ENCODE results near the gene AKT3. TPM values are rescaled to one million over a fixed set of nuclear protein-coding genes. Genes with fewer than 3 reads are reported as not detected.

The AKT3 gene
- polyA plus RNA-seq, 6 donors from 2014 or later = 2.8 to 6.4 (median 3.5) TPM; not detected in 1

DNA sequence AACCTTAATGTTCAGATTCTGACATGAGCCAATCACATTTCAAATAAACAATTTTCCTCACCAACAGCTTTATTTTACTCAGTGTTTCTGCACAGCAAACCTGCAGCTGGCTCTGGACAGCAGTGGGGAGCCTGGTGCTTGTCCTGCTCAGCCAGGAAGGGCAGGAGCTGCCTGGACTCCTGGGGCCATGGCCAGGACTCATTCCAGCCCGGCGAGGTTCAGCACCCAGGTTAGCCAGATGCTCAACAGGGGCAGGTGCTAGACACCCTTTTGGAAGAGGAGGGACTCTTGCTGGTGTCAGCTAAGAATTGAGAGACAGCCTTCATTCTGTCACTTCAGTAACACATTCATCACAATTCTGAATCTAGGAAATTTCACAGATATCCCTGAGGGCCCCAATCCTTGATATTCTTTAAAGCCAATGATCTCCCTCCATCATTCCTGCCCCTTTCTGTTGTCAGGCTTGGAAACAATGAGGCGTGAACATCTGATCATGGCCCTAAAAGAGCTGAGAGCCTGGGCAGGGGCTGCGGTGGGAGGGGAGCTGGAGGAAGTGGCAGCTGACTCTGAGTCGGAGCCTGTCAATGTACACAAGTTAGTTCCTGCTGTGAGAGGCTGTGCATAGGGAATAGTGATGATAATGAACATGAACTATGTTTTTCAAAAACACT, 342.9 kb downstream of the AKT3 start:
- no peaks in the 10 kb centered on the region for H3K27me3 Mint-ChIP-seq

DNA sequence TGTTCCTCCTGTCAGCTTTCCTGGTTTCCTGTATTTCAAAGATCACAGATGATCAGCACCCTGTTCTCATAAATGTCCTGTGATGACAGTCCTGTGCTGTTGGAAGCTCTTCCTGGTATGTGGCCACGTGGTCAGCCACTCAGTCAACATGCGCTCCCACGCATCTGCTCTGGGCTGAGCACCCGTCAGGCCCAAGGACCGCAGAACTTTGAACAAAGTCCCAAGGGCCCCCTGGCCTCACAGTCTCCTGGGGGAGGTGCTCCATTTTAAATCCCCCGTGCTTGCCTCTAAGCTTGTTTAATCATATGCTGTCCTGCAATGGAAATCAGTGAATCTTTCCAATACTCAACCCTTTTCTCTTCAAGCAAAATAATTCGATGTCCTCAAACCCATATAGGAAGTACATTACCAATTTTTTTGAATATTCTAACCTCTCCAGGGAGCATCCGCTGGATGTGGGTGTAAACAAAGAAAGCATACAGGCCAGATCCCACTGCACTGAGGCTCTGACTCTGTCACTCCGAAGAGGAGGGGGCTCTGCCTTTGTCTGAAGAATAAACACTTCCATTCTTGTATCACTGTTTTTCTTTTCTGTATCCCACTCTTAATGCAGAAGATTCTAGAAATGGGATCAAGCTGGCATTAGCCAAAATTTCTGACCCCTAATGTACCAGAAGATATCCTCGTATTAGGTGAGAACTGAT, 343.9 kb downstream of the AKT3 start:
- H3K4me1 Mint-ChIP-seq = peaks cover 37 to 42% (median 40%) of the 10 kb centered on the region in 3 donors
- DNase-seq (peak; percentile 30), ATAC-seq (ENCODE audit: low read depth in 2 of 2) (peak; percentile 46 to 48)

More for the DNA sequence above, 342.9 kb downstream of the AKT3 start:
- H3K4me3 Mint-ChIP-seq = peak overlapping the region; percentile 23 to 90 (median 75)
- H3K4me1 Mint-ChIP-seq = peaks cover 37 to 42% (median 40%) of the 10 kb centered on the region in 3 donors
- H3K27ac Mint-ChIP-seq = peak overlapping the region in 5 of 6 donors; percentile 33 to 90 (median 72)
- H3K9me3 Mint-ChIP-seq = no peaks in the 10 kb centered on the region
- peaks cover 9 to 12% of the 10 kb centered on the region in 2 donors for H3K36me3 Mint-ChIP-seq
- ATAC-seq (ENCODE audit: low read depth in 2 of 2) = peak; percentile 40 to 45
- peak; percentile 19 for DNase-seq

DNA sequence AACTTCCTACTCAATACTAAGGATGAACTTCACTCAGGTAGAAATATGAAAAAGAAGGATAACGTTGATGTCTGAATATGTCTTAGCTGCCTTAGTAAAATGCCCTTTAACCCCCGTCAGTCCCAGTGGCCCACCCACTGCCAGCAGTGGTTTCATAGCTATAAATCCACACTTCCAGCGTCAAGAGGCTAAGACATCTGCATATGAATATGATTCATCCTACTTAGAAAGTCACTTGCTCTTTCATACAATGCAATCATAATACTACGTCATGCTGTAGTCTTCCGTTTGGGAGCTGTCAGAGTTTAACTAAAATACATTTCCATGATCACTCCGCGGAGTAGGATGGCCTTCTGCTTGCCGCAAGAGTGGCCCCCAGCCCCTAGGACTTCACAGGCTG, 346.9 kb downstream of the AKT3 start:
- no peak overlapping the region for H3K4me3 Mint-ChIP-seq
- ATAC-seq (ENCODE audit: low read depth in 2 of 2) (no peak), DNase-seq (no peak)
- H3K27ac Mint-ChIP-seq = peak overlapping the region in 2 of 6 donors; percentile 44 to 57
- H3K27me3 Mint-ChIP-seq = no peaks in the 10 kb centered on the region
- H3K4me1 Mint-ChIP-seq = peaks cover 25 to 31% (median 29%) of the 10 kb centered on the region in 3 donors
- no peaks in the 10 kb centered on the region for H3K9me3 Mint-ChIP-seq
- H3K36me3 Mint-ChIP-seq = peaks cover 0 to 12% of the 10 kb centered on the region in 2 donors

More for the DNA sequence above, 343.9 kb downstream of the AKT3 start:
- H3K9me3 Mint-ChIP-seq = no peaks in the 10 kb centered on the region
- peaks cover 9 to 12% of the 10 kb centered on the region in 2 donors for H3K36me3 Mint-ChIP-seq
- H3K27me3 Mint-ChIP-seq = no peaks in the 10 kb centered on the region
- peak overlapping the region in 7 of 8 donors; percentile 17 to 89 (median 73) for H3K4me3 Mint-ChIP-seq
- peak overlapping the region; percentile 30 to 86 (median 66) for H3K27ac Mint-ChIP-seq

- H3K4me3 Mint-ChIP-seq = no peak overlapping the region
- no peaks in the 10 kb centered on the region for H3K27me3 Mint-ChIP-seq
- peak overlapping the region in 2 of 6 donors; percentile 0 to 39 for H3K27ac Mint-ChIP-seq
- H3K9me3 Mint-ChIP-seq = no peaks in the 10 kb centered on the region
- ATAC-seq (ENCODE audit: low read depth in 2 of 2) (no peak), DNase-seq (no peak)
- H3K36me3 Mint-ChIP-seq = peaks cover 0 to 13% of the 10 kb centered on the region in 2 donors
- H3K4me1 Mint-ChIP-seq = peaks cover 15 to 18% (median 18%) of the 10 kb centered on the region in 3 donors
These were observed 349.0 kb downstream of the AKT3 start for GRCh38 chr1:243501002-243501401.

DNA sequence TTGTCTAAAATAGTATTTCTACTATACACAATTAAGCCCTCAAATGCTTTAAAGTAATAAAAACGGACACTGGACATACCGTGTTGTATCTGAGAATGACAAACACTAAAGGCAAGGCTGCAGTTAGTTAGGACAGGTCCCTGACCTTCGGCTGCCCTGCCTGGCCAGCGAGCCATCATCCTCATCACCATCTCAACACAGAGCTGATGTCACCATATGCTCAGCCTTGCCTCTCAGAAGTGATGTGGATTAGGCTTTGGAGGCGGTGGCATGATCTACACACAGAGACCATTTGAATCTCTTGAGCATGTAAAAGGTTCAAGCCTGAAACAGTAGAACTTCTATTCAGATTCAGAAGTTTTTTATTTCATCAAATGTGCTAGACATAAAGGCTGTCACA, 349.5 kb downstream of the AKT3 start:
- H3K4me3 Mint-ChIP-seq = no peak overlapping the region
- H3K9me3 Mint-ChIP-seq = no peaks in the 10 kb centered on the region
- H3K27ac Mint-ChIP-seq = no peak overlapping the region
- H3K27me3 Mint-ChIP-seq = no peaks in the 10 kb centered on the region
- peaks cover 14 to 18% (median 16%) of the 10 kb centered on the region in 3 donors for H3K4me1 Mint-ChIP-seq
- DNase-seq (no peak), ATAC-seq (ENCODE audit: low read depth in 2 of 2) (no peak)
- H3K36me3 Mint-ChIP-seq = peaks cover 0 to 16% of the 10 kb centered on the region in 2 donors

DNA sequence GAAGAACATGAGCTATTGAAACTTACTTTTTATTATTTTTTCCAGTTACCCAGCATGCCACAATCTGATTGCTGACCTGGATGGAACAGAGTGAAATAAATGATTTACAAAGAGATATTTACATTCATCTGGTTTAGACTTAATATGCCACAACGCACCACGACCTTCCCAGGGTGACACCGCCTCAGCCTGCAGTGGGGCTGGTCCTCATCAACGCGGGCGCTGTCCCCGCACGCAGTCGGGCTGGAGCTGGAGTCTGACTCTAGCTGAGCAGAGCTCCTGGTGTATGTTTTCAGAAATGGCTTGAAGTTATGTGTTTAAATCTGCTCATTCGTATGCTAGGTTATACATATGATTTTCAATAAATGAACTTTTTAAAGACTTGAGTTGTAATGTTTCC, 350.3 kb downstream of the AKT3 start:
- no peaks in the 10 kb centered on the region for H3K27me3 Mint-ChIP-seq
- no peaks in the 10 kb centered on the region for H3K9me3 Mint-ChIP-seq
- H3K36me3 Mint-ChIP-seq = peaks cover 0 to 10% of the 10 kb centered on the region in 2 donors
- peaks cover 12 to 13% (median 13%) of the 10 kb centered on the region in 3 donors for H3K4me1 Mint-ChIP-seq
- no peak overlapping the region for H3K27ac Mint-ChIP-seq
- no peak overlapping the region for H3K4me3 Mint-ChIP-seq
- no peak for DNase-seq
- no peak for ATAC-seq (ENCODE audit: low read depth in 2 of 2)

- ATAC-seq (ENCODE audit: low read depth in 2 of 2) (no peak), DNase-seq (no peak)
- Mint-ChIP-seq H3K9me3 (no peaks in the 10 kb centered on the region), H3K27ac (no peak overlapping the region), H3K4me3 (no peak overlapping the region), H3K27me3 (no peaks in the 10 kb centered on the region), H3K4me1 (peaks cover 13 to 14% (median 13%) of the 10 kb centered on the region in 3 donors), H3K36me3 (peaks cover 0 to 9% of the 10 kb centered on the region in 2 donors)
These were observed 350.8 kb downstream of the AKT3 start for GRCh38 chr1:243499248-243499647.

GRCh38 chr1:243497939-243498681, 351.9 kb downstream of the AKT3 start:
- no peak overlapping the region for H3K27ac Mint-ChIP-seq
- no peak for DNase-seq
- no peaks in the 10 kb centered on the region for H3K9me3 Mint-ChIP-seq
- H3K36me3 Mint-ChIP-seq = peaks cover 0 to 9% of the 10 kb centered on the region in 2 donors
- no peaks in the 10 kb centered on the region for H3K27me3 Mint-ChIP-seq
- peaks cover 13 to 14% (median 13%) of the 10 kb centered on the region in 3 donors for H3K4me1 Mint-ChIP-seq
- ATAC-seq (ENCODE audit: low read depth in 2 of 2) = no peak
- H3K4me3 Mint-ChIP-seq = no peak overlapping the region

DNA sequence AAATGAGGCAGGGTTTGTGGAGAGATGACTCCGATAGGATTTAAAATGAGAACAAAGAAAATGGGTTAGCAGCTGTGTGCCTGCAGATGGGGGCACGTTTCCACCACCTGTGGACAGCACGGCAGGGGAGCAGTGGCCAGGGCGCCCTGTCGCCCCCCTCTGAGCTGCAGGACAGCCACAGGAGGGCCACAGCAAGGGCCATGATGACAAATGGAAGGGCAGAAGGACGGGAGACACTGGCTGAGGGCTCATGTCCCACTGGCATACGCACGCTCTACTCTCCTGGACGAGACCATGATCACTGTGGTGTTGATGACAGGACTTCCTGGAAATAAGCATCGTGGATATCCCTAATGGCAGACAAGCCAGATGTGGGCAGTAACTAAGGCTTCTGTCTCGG, 353.2 kb downstream of the AKT3 start:
- ATAC-seq (ENCODE audit: low read depth in 2 of 2) (no peak), DNase-seq (no peak)
- Mint-ChIP-seq H3K4me1 (peaks cover 13 to 14% (median 13%) of the 10 kb centered on the region in 3 donors), H3K27ac (peak overlapping the region in 3 of 6 donors; percentile 74 to 80 (median 78)), H3K27me3 (no peaks in the 10 kb centered on the region), H3K36me3 (peaks cover 0 to 9% of the 10 kb centered on the region in 2 donors), H3K9me3 (no peaks in the 10 kb centered on the region), H3K4me3 (peak overlapping the region in 1 of 8 donors; percentile 61)

DNA sequence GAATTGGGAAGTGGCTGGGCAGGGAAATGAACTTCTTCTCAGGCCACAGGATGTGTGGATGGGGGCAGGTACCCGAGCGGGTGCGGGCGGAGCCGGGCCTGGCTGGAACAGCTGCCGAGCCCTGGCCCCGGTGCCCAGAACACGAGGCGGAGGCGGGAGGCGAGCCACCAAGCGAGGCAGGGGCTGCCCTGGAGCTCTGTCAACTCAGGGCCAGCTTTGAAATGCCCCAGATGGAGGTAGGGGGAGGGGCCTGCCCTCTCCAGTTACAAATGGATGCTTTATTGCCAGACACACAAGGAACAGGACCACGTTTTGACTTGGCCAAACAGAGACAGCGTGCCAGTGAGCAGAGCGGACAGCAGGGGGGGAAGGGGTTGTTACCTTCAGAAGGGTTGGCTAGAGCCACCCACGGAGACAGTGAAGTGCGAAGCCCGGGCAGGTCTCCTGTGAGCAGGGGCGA, 353.8 kb downstream of the AKT3 start:
- H3K27ac Mint-ChIP-seq = peak overlapping the region; percentile 8 to 89 (median 77)
- H3K27me3 Mint-ChIP-seq = no peaks in the 10 kb centered on the region
- peak overlapping the region in 7 of 8 donors; percentile 8 to 79 (median 57) for H3K4me3 Mint-ChIP-seq
- no peaks in the 10 kb centered on the region for H3K9me3 Mint-ChIP-seq
- H3K36me3 Mint-ChIP-seq = peaks cover 0 to 9% of the 10 kb centered on the region in 2 donors
- no peak for DNase-seq
- peaks cover 13 to 14% (median 13%) of the 10 kb centered on the region in 3 donors for H3K4me1 Mint-ChIP-seq
- ATAC-seq (ENCODE audit: low read depth in 2 of 2) = peak; percentile 52 to 59

- Mint-ChIP-seq H3K27ac (peak overlapping the region; percentile 8 to 89 (median 77)), H3K36me3 (peaks cover 0 to 9% of the 10 kb centered on the region in 2 donors), H3K4me3 (peak overlapping the region in 7 of 8 donors; percentile 33 to 79 (median 57)), H3K4me1 (peaks cover 13 to 14% (median 13%) of the 10 kb centered on the region in 3 donors), H3K9me3 (no peaks in the 10 kb centered on the region), H3K27me3 (no peaks in the 10 kb centered on the region)
- DNase-seq = no peak
- ATAC-seq (ENCODE audit: low read depth in 2 of 2) = peak; percentile 57 to 64
These were observed 354.4 kb downstream of the AKT3 start for GRCh38 chr1:243495442-243496186.

DNA sequence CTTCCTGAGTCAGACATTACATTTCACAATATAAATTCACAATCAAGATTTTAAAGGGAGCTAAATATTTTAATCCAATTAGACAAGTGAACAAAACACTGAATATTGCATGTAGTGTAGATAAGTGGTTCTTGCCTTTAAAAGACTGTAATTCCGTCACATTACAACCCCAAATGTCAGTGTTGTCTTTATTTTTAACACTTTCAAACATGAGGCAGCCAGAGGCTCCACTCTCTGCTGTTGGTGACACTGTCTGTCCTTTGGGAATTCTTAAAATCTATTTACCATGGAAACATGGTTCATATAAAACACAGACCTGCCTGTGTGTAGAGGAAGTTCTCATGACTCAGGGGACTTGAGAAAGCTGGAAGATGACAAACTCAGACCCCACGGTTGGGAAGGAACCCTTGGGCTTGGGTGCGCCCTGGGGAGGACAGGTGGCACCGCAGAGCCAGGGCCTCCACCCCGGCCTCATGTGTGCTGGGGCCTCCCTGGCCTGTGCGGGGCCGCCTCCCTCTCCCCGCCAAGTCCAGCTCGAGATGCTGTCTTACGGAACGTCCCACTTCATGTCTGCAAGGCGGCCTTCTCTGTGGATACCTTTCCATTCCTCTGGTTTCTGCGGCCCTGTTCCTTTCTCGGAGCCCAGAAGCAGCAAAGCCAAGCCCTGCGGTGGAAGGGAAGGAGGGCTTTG, 355.2 kb downstream of the AKT3 start:
- Mint-ChIP-seq H3K36me3 (peaks cover under 1 to 7% of the 10 kb centered on the region in 2 donors), H3K4me3 (no peak overlapping the region), H3K9me3 (no peaks in the 10 kb centered on the region), H3K27ac (peak overlapping the region in 3 of 6 donors; percentile 4 to 42 (median 5)), H3K27me3 (no peaks in the 10 kb centered on the region), H3K4me1 (peaks cover 13 to 14% (median 13%) of the 10 kb centered on the region in 3 donors)
- DNase-seq = no peak
- ATAC-seq (ENCODE audit: low read depth in 2 of 2) = no peak
